Measurements from ENCODE around the gene CADM1.

CADM1 gene

DNA sequence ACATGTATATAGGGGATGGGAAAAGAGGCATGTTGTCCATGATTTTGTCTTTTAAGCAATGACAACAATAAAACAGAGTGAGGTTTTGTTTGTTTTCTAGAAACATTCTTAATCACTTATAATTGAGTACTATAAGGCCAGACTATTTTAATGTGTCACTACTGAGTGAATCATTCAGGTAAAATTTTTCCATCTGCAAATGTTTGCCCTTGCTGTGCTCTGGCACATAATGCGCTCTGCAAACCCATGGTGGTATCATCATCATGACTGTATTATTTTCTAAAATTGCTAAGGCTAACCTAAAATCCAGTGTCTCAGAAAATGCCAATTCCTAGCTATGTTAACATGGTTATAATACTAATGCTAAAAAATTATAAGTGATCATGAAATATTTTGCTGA lies 261.2 kb downstream of the CADM1 start:
- no peak for DNase-seq (ENCODE audit: low read depth)

DNA sequence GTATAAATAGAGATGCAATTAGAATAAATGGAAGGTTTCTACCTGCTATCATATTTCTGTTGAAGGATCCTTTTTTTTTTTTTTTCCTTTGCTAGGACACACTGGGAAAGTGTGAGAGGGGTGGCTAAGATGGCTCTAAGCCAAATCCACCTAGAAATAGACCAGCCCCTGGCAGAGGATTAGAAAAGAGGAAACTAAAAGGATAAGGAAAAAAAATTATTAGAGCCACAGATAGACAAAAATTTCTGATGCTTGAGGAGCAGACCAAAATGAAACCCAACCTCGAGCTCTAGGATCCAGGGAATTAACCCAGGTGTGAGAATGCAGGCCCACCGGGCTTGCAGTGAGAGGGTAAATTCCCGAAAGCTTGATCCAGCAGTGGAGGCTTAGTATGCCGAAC lies 262.3 kb downstream of the CADM1 start:
- DNase-seq (ENCODE audit: low read depth), result no peak

DNA sequence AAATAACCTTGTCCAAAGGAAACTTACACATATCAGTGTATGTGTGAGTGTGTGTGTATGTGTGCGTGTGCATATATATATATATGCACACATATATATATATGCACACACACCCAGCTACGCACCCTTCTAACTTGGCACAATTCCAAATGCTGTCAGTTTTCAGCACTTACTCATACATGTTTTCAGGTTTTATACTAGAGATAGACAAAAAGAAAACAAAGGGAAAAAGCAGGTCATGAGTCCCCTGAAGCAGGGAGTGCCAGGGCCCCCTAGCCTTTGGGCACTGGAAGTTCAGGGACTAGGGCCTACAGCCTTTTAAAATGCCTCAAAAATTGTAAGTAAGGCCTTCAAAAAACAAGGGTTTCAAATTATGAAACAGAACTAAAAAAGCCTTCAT lies 265.4 kb downstream of the CADM1 start:
- DNase-seq (ENCODE audit: low read depth), result no peak

DNA sequence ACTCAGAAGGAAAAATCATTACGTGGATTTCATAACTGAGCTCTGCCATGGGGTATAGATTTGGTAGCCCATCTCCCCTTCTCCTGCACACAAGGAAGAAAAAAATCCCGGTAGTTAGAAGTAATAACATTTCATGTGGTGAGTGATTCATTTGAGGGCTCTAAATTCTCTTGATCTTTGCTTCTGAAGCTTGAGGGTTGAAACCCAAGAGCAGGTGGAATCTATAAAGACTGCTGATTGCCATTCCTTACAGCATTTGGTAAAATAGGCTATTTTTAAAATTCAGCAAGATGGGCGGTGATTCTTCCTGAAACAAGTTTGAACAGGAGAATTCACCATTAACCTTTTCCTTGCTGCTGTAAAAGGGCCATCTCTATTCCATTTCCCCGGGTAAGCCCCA lies 266.1 kb downstream of the CADM1 start:
- no peak for DNase-seq (ENCODE audit: low read depth)

DNA sequence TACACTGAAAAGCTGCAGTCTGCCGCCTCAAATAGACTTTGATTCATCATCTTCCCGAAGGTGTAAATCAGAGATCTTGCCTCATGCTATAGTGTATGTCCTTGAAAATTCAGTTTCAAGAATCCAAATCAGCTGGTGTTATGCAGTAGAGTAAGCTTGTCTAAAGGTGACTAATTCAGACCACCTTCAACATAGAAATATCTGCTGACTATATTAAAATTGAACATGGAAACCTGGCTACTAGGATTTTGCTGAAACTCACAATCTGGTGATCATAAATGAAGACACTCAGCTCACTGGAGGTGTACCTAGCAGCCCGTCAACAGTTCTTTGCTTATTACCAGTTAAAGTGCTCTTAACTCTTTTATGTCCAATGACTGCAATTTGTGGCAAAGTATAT lies 266.6 kb downstream of the CADM1 start:
- DNase-seq (ENCODE audit: low read depth), result no peak

DNA sequence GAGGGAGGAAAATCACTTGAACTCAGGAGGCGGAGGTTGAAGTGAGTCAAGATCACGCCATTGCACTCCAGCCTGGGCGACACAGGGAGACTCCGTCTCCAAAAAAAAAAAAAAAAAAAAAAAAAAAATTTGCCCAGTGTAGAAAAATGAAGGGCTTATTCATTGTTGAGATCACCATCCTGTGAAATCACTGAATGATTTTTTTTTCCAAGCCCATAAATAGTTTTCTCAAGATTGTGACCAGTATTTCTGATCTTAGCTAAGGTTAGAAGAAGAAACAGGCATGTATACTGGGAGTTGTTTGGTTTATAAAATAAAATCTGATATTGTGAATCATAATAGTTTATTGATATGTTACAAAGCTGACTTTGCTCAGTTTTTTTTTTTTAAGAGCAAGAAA lies 269.4 kb downstream of the CADM1 start:
- no peak for DNase-seq (ENCODE audit: low read depth)

DNA sequence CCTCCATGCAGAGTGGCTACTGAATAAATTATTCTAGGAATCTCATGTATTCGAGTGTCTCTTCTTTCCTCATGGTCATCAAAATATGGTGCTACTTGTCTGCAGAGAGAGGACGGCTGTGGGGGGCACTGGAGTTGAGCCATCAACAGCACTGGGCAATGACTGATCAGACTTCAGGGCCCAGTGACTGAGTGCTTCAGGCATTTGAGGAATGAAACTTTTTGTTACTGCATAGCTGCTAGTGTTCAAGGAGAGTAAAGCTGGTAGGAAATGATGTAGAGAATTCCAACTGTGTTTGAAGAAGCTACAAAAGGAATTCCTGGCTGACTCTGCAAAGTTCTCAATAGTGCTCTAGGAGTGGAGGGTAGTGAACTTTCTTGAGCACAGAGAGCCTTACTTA lies 277.7 kb downstream of the CADM1 start:
- DNase-seq (ENCODE audit: low read depth), result no peak

DNA sequence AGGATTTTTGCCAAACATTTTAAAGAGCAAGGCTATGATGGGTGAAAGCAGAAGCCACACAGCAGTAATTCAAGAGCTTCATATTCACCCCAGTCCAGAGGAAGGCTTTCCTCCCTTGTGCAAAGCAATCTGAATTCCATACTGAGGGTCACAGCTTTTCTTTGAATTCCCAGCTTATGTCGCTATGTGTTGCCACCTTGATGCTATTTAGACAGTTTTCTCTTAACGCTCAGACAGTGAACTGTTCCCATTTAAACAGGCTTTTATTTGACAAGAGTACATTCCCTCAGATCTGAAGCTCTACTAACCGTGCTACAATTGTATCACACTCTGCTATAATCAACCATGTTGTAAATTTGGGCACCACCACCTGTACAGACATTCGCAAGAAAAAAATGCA lies 279.7 kb downstream of the CADM1 start:
- no peak for DNase-seq (ENCODE audit: low read depth)

DNA sequence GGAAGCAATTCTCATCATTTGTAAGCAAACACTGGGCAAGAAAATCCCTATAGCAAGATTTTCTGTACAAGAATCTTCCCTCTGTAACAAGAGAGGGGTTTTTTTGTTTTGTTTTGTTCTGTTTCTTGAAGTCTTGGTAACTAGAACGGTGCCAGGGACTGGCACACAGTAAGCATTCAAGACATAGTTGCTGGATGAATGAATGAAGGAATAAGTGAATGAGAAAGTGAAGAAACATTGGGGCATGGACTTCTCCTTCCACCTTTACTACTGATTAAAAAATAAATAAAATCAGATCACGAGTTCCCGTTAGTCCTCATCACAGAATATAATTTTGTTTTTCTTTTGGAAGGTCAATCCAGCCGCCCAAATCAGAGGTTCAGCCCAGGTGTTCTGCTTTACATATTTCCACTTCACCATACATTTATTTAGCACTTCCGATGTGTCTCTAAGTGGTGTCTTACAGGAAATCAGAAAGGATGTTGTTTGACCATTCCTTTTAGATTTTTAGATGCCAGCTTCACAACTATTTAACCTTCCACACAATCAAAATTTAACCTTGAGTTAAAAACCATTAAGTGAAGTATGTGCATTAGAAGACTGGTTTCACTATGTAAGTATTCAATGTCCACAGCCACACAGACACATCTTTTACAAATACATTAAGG lies 281.2 kb downstream of the CADM1 start:
- no peak for DNase-seq (ENCODE audit: low read depth)

DNA sequence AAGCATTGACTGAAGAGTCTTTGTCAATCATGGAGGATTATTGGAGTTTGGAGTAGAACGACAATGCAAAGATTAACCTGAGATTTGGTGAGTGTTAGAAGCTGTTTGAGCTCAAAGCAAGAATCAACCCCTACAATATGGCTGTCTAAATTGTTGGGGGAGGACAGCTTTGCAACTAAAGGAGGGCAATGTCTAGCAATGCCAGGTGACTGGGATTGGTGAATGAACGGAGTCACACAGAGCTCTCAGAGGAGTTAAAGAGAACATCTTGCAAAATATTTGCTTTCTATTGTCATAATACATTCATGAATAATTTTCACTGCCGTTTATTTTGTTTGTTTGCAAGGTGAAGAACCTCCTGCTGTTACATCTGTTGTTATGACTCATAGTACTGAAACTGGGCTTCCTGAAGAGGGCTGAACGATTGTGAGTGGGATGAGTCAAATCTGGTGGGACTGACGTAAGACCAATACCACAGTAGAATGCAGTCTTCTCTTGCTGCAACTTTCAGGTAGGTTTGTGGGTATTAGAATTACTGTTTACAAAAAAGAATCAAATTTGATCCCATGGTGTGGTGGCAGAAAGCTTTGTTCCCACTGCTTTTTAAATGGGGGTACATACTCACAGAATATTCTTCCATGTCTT lies 281.9 kb downstream of the CADM1 start:
- no peak for DNase-seq (ENCODE audit: low read depth)

DNA sequence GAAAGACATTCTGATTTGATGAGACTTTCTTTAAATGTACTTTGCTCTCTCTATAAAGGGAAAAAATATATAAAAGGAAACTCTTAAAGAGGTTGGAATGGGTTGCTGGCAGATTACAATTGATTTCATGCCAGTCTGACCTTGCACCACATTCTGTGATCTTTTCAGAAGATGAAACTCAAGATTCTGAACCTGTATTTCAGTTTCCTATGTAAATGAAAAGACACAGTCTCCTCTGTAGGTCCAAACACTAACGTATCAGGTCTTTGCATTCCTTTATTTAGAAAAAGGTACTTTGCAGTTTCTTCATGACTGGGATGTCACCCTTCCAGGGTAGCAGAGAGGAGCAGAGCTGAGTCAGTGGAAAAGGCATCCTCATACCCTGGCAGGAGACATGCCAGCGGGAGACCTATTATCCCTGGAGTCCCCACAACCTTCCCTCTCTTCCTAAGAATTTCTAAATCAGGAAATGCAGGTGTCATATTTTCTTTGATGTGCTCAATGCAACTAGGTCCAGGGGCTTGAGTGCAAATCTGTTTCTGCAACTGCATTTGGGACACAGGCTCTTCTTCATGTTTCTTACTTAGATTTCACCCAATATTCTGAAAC lies 282.6 kb downstream of the CADM1 start:
- DNase-seq (ENCODE audit: low read depth), result no peak

DNA sequence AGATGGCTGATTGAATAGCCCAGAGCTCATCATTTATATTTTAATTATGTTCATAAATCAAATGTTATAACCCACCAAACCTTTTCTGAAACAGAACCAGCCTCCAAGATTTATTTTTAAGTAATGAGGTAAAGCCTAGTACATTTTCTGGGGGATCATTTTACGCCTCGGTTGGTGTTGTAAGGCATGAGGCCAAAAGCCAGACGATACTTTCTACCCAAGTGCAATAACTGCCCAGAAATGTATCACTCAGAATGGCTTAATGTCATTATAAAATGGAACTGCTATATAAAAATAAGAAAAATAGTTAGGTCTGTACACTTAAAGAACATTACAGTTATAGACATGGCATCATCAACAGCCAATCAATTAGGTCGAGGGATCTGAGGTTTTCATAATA lies 283.3 kb downstream of the CADM1 start:
- no peak for DNase-seq (ENCODE audit: low read depth)

DNA sequence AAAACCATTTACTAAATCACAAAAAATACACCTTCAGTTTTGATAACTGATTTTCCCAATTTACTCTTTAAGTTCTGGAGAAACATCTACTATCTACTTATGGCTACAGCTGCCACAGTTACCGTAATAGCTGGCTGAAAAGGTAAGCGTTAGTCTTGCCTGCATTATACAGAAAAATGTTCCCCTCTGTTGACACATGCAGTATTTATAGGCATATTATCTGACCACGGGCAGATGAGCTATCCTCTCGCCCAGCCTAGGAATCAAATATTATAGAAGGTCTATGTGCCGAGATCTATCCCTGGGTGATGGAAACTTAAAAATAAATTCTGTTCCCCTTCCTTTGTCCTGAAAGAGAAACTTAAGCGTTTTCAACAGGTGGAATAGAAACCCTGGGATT lies 283.8 kb downstream of the CADM1 start:
- no peak for DNase-seq (ENCODE audit: low read depth)

DNA sequence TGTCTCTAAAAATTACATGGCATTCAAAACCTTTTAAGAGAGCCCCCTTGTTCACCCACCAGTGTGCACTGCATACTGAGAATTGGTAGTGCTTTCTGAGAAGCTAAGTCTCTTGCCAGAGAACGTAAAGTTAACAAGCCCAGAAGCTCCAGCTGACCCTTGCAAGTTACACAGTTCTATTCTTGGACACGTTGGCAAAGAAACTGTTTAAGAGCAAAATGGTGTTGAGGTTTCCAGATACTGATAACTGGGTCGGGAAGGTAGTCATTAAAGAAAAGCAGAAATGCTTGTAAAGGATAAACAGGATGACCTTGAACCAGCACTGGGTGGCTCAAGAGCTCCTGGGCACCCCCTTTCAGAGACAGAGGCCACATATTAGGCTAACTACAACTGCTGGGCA lies 284.8 kb downstream of the CADM1 start:
- DNase-seq (ENCODE audit: low read depth), result no peak

DNA sequence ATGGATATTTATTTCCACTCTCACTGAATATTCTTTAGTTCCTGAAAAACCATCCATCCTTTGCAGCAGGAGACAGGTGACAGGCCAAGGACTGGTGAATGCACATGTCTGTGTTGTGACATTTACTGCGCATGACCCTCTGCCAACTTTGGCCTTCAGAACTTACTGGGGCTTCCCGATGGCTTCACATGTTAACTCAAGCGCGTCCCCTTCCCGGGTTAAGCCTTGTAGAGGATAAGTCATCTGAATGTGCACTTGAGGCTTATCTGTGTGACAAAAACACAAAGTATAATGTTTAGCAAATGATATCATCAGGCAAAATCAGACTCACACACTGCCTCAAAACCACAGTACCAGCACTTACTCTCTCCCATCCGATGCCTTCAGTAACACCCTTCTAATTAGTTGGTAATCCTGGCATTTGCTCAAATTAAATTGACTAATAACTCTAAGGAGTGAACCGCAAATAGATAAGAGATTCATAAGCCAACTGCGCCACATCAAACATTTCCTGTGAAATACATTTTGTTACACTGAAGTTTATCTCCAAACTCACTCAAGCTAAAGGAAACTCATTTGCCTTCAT lies 286.4 kb downstream of the CADM1 start:
- no peak for DNase-seq (ENCODE audit: low read depth)

DNA sequence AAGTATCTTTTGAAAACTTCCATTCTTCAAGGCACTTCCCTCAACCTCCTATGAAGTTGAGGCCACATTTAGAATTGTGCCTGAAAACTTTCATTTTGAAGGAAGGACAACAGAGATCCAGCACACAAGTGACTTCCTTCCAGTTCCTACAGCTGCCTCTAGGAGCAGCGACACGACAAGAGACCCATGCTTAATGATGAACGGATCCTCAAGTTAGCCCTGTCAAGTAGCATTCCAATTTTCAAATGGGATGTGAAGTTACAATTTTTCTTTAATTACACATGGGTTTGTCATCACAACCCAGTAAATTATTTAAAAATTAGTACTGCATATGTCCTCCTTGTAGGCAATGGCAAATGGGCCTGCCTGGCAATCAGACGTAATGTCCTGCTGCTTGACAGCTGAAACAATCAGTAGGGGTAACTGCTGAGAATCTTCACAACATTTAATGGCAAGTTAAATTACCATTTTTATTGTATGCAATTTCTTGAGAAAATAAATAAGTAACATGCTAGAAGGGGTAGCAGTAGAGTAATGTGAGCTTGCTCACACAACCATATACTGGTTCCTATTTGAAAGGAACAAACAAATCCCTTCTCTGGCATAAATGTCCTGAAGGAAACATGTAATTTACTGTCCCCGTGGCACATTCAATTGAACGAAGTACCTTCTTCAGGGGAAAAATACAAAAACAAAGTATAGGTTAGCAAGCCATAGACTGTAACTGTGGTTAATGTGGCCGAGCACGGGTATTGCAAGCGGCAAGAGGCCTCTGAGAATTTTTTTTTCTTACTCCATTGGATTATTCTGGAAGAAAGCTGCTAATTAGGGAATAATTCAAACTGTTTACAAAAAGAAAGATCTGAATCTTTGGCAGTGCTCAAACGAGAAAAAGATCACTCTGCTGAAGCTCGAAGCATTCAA lies 288.3 kb downstream of the CADM1 start:
- DNase-seq (ENCODE audit: low read depth), result no peak

DNA sequence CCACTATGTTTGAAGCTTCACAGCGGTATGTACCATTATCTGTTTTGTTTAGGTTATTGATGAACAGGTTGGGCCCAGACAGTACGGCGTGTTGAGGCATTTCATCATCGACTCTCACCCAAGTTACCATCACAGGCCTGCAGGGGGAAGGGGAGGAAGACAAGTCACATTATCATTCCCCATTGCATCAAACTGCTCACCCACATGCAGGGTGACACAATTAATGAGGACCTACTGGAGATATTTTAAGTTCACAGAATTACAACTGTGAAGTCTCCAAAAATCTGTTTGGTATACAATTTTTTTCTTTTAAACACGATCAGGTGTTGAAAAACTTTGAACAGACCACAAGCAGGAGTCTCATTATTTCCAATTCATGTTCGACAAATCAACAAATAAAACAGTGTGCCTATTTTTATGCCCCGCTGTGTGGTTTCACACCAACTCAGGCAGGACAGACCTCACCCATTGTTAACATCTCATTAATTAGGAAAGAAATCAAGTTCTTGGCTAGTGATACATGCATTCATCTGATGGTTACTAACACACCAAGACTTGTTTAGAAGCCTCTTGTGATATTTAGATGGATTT lies 289.5 kb downstream of the CADM1 start:
- DNase-seq (ENCODE audit: low read depth), result no peak

DNA sequence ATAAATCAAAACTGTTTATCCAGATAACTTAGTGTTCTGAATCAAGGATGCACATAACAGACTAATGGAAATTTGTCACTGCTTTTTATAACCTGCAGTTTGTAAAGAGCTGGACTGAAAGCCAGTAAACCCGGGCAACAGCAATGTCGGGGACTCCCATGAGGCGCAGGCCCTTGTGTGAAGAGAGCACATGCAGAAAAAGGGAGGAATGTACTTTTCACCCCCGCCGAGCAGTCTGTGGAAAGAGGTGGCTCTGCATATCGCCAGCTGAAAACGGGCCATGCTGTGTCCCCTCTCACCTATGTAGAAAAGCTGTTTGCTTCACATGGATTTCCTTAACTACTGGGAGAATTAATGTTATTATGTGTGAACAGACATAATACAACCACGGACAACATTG lies 291.2 kb downstream of the CADM1 start:
- DNase-seq (ENCODE audit: low read depth), result no peak

DNA sequence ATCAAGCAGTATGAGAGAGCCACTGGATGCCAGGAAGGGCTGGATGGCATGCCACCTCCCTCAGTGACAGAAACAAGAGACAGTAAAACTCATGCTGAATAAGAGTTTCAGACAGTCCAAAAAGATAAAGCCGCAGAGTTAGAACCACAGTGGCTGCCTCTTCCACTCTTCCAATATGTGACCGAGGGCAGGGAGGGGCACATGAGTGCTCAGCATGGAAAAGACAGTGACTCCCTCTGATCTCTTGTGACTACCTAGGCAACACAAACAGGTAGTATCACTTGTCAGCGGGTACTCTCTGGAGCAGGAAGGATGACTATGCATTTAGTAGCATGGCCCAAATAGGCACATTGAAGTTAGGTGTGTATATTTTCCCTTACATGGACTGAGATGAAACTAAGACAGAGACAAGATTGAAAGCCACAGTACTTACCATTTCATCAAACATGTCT lies 295.4 kb downstream of the CADM1 start:
- no peak for DNase-seq (ENCODE audit: low read depth)

DNA sequence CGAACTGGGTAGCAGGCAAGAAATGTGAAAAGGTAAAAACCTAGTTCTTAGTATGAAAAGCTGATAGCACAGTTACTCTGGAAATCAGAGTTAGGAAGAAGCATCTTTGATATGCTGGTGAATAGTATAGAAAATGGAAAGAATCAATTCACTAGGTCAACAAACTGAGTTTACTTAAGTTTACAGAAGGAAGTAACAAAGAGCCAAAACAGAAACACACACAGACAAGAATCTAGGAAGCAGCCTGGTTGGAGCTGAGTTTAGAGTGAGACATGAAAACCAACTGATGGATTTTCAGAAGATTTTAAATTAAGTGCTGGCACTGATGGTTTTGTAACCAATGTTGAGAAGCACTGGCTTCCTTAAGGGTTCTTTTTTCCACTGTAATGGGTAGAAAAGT lies 296.3 kb downstream of the CADM1 start:
- no peak for DNase-seq (ENCODE audit: low read depth)

DNA sequence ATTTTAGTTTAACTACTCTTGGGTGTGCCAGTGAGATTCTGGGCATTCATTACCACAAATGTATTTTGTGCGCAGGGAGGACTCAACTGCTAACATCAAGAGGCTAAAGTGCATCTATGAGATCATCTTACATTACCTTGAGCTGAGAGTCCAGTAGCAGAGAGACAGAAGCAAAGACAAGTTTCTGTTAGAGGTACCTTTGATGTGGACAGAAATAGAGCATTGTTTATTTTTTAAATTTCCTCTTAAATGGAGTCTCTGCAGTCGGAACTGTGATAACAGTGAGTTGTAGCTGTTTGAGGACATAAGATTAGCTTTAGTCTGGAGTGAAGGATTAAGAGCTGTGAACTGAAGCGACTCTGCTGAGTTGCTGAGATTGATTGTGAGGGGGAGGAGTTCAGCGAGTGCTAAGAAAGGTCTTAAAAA lies 297.0 kb downstream of the CADM1 start:
- no peak for DNase-seq (ENCODE audit: low read depth)
